H4 (cell line): ENCODE results near the gene ELFN1. TPM values are rescaled to one million over a fixed set of nuclear protein-coding genes. Genes with fewer than 3 reads are reported as not detected.

ENCODE experiments used
- DNase-seq: peaks from one replicate; pipeline ENCODE4 v3.0.0-alpha.2; 2015; ENCODE audit warnings: low spot score
- total RNA-seq: library from RNA; depleted of rRNA; stranded (reverse); fragments of >200 nt; shearing (Covaris generic); gene quantifications from 2 replicates; pipeline ENCODE4 v1.2.3, GENCODE V29; 2014; rRNA removed

Gene ELFN1
- total RNA-seq, 1 experiment from 2014 or later: 0.37 TPM

DNA sequence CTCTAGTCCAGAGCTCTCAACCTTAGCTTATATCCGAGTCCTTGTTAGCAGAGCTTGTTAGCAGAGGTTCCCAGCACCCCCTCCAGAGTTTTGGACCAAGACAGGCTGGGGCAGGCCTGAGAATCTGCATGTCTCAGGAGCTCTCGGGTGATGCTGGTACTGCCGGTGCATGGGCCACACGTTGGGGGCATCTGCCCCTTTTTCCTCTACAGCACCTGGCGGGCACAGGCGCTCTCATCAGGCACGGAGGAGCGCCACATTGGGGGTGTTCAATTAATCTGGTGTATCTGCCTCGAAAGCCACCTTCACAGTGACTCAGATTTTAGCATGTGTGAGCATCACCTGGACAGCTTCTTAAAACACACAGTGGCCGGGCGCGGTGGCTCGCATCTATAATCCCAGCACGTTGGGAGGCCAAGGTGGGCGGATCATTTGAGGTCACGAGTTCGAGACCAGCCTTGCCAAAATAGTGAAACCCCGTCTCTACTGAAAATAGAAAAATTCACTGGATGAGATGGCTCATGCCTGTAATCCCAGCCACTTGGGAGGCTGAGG is 117.7 kb downstream of the ELFN1 start:
- no peak for DNase-seq

DNA sequence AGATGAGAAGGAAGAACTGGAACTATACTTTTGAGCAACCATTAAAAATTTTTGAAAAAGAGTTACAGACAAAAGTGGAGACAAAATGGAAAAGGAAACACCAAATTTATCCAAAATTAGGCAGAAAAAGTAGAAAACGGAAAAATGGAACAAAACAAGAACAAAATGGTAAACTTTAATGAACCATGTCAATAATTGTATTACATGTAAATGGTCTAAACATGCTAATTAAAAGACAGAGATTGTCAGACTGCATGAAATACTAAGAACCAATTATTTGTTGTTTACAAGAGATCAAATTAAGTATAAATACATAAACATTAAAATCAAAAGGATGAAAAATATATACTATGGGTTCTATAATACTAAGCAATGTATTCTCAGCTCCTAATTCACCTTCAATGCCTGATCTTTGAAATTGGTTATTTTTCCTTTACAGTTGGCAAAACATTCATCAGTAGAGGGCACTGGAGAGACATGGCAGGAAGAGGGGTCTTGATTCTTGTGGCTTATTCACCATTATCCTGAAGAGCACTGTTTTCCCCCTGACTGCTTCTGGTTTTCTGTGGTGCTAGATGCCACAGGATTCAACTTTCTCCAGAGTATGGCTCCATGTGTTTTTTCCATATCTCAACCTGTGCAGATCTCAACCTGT is 124.9 kb downstream of the ELFN1 start:
- DNase-seq: no peak

Other genes starting within 250 kb of the ELFN1 start
- gene MICALL2, start 210.8 kb upstream of the ELFN1 start, total RNA-seq: 9.8 and 13.4 TPM in 2 replicates
- 32.7 and 34.1 TPM in 2 replicates for gene INTS1, start 165.9 kb upstream of the ELFN1 start, total RNA-seq
- 13.2 and 16.9 TPM in 2 replicates for gene MAFK, start 139.6 kb upstream of the ELFN1 start, total RNA-seq
- 2.3 and 4.4 TPM in 2 replicates for gene TMEM184A, start 114.1 kb upstream of the ELFN1 start, total RNA-seq
- gene PSMG3, start 100.2 kb upstream of the ELFN1 start, total RNA-seq: 99.6 and 126 TPM in 2 replicates